GM18873 (cell line): ENCODE measurements around the gene ABR.
"Not testable (repeated sequence)": the region's sequence is repeated elsewhere in the genome, so short reads cannot be mapped to it uniquely, and the experiment has no call there.

Experiments used
- ATAC-seq: cut with Tn5 transposase; IDR thresholded peaks from one replicate; pipeline ENCODE4 v1.9.1; 2021; ENCODE audit warnings: mild to moderate bottlenecking, moderate library complexity, moderate number of reproducible peaks; ENCODE audit not compliant: unreplicated experiment, low FRiP score

Gene ABR

GRCh38 chr17:1123393-1123831 is 56.4 kb downstream of the ABR start:
- ATAC-seq, result no peak

DNA sequence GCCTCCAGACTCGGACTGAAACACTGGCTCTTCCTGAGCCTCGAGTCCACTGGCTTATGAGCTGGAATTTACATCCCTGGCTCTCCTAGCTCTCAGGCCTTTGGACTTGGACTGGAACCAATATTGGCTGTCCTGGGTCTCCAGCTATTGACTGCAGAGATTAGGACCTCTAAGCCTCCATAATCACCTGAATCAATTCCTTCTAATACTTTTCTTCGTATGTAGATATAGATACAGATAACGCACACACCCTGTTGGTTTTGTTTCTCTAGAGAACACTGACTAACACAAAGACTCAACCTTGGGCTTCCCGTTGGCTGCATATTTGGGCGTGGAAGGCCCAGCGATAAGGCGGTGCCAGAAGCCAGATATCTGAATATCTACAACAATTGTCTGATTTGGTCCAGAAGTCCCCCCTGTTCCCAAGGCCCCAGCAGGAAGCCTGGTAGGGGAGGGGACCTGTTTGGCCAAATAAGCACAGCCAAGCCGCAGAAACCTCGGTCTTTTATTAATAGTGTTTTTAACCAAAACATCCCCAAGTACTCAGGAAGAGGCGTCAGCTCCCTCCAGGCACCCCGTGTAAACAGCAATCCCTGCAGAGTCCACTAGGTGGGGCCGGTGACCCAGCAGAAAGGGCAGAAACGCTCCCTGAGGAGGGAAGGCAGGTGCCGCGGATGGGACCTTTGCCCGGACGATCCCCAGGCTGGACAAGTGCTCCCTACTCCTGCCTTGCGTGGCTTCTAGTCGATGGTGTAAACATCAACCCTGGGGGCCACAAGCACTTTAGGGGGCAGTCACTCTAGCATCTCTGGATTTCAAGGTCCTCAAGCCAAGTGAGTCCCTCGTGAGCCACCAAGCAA is 57.0 kb downstream of the ABR start:
- ATAC-seq, result no peak

- ATAC-seq, result not testable (repeated sequence)
Observed at GRCh38 chr17:1121442-1121817, 58.4 kb downstream of the ABR start.

DNA sequence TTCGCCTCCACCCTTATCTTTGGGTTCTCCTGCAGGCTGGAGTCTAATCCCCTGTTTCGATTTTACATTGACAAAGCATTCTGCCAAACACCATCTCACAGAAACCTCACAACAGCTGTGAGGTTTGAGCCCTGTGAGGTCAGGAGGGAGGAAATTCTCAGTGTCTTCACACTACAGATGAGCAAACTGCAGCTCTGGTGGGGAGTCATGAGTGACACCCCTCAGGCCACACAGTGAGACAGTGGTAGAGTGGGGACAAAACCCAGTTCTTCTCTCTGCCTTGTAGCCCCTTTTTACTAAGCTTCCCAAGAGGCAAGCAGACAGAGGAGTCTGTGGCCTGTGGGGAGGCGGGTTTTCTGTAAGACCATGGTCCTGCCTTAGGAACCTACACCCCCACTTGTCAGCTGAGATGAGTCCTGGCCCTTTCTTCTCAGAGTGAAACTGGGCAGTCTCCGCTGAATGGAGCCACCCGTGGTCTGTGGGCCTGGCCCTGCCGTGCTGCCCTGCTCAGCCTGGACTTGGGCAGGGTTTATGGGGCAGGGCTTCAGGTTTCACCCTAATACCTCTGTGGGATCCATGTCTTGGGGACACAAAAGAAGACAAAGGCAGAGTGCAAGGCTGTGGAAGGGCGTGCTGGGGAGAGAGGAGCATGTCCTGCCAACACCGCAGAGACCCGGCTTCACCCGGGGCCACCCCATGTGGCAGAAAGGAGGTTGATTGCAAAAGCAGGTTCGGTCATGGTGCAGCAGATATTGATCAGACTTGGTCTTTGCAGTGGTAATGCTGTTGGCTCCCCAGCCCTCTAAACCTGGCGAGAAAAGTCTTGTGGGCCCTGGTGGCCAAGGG is 59.0 kb downstream of the ABR start:
- ATAC-seq, result no peak

GRCh38 chr17:1119924-1120323 is 59.9 kb downstream of the ABR start:
- ATAC-seq, result no peak

DNA sequence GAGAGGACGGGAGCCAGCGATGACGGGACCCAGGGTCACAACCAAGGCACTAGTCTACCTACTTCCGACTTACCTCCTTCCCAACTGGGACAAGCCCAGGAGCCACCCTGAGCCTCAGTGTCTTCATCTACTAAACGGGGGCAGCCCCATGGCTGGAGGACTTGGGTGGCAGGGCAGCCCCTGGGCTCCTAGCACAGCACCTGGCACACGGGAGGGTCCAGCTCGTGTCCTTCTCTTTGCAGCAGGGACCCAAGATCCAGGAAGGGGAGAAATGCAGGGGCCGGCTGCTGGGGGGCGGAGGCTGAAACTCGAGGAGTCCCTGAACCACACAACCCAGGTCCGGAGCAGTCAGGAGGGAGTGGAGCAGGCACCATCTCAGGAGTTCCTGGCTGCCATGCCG is 63.2 kb downstream of the ABR start:
- no peak for ATAC-seq

GRCh38 chr17:1112875-1113274 is 66.9 kb downstream of the ABR start:
- ATAC-seq, result no peak

DNA sequence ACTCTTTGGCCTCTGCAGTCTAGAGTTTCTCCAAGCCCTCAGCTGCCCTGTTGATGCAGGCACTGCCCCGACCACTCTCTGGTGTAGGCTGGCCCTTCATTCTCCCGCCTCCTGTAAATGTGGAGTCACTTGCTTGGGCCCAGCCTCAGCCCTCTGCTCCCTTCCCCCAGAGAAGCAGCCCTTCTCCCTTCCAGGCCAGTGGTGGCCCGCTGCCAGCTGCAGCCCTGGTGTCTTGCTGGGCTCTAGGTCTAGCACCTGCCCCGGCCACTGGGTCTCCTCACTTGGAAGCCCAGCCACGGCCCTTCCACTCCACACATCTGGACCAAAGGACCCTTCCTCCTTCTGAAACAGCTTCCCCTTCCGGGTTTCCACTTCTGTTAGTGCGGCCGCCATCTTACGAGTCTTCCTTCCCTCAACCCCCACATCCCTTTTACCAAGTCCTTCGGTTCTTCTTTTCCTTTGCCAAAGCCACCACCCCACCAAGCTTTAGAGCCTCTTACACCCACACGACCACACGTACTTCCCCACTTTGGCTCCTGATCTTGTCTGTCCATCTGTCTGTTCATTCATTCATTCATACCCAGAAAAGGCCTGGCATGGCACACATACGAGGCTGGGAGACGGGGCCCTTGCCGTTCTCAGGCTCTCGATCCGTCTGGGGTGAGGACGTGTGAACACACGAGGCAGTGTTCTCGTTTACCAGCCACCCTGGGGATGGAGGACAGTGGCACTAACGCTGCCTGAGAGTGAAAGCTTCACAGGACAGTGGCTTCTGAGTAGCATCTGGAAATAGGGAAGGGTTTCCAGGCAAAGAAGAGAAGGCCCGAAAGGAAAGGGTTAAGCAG is 68.0 kb downstream of the ABR start:
- no peak for ATAC-seq

GRCh38 chr17:1110862-1111598 is 68.8 kb downstream of the ABR start:
- ATAC-seq, result no peak

- ATAC-seq, result no peak
Observed at GRCh38 chr17:1110541-1110861, 69.3 kb downstream of the ABR start.

DNA sequence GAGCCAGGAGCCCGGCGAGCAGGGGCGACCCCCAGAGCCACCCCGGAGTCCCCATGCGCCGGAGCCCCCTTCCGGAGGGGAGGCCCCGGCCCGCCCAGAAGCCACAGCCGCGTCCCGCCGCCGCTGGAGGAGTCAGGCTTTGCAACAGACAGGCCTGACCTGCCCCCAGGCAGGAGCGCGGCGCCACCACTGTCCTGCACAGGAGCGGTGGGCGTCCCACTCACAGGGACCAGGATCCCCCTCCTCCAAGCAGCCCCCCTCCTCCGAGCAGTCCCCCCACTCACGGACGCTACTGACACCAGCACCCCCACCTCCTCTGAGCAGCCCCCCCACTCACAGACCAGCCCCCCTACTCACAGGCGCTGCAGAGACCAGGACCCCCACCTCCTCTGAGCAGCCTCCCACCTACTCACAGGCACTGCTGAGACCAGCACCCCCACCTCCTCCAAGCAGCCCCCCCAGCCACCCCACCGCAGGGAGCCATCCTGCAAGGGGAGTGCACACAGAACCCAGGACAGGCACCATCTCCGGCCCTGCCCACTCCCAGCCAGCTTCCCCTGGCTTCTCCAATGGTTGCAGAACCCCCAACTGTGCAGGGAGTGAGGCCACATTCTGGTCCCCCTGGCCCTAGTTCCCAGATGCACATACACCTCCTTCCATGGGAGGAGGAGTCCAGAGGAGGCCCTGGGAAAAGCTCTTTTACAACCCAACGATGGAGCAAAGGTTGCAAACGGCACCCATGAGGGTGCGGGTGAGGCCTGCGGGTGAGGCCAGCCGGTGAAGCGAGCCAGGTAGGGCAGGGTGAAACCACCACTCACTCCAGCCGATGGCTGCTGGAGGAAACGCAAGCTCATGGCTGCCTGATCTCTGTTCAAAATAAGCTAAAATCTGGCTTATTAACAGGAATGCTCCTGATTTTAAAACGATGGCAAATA is 69.9 kb downstream of the ABR start:
- no peak for ATAC-seq

- ATAC-seq, result no peak
Observed at GRCh38 chr17:1108765-1109605, 70.8 kb downstream of the ABR start.

DNA sequence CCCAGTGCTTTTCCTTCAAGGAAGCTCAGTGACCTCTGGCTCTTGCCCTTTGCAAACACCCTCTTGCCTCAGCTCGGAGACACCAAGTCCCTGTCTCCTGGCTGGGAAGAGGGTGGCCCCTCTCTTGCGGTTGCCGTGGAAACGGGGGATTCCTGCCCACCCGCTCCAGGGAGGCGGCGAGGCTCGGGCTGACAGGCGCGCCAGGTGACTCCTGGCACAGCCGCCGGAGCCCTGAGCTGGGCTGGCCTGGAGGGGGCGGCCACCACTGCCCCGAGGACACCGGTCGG is 71.4 kb downstream of the ABR start:
- ATAC-seq, result no peak

DNA sequence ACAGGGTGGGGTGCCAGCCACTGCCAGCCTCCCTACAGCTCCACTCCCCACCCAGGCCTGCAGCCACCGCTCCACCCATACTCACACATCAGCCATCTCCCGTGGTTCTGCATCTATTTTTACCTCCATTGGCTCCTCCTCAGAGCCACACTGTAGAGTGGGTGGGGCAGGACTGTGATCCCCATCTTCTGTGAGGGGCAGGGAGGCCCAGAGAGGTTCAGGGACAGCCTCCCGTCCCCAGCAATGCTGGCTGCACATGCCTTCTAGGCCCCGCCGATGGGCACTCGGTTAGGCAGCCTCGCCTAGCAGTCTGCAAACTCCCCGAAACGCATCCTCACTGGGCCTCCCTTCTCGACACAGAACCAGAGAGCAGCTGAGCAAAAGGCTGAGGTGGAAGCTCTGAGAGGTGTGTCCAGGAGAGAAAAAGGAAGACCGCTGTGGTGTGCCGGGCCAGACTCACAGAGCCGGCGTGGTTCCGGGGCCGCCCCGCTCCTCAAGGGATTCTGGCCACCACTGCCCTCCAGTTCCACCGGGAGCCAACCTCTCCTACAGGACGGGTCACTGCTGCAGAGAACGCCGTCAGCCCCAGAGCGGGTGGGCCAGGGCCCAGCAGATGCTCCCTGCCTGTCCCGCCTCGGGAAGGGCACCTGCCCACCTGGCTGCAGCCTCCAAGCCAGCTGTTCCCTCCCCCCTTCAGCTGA is 71.9 kb downstream of the ABR start:
- ATAC-seq, result no peak

- ATAC-seq, result no peak
Observed at GRCh38 chr17:1107083-1107776, 72.6 kb downstream of the ABR start.

DNA sequence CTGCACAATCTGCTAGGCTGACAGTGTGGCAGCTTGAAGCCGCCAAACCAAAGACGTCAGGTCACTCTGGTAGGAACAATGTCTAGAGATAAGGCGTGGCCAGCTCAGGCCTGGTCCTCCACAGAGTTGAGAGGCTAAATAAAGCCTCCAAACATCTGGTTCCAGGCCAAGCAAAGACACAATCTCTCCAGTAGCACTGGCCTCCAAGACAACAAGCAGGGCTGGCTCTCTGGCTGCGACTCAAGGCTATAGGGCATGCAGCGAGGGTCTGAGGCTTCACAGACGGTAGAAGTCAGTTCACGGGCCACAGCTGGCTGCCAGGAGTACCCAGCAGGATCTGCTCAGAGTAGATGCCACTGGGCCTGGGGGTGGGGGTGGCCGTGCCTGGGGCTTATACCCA is 75.6 kb downstream of the ABR start:
- no peak for ATAC-seq

DNA sequence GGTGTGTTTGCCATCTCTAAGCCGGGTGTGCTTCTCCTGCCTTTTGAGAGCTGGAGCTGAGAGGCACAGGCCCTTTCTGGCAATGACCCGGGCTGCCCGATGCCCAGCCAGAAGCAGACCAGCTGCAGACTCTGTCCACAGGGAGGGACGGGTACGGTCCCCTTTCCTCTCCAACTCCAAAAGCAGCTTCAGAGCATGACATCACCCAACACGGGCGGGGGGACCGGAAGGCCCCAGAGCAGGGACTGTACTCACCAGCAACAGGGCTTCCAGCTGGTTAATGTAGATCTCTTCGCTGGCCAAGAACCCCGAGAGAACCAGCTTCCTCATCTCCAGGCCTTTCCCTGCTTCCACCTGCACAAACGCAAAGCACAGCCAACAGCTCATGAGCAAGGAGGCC is 79.4 kb downstream of the ABR start:
- no peak for ATAC-seq
